Measurements from ENCODE around the gene BHLHE40.

Gene BHLHE40

DNA sequence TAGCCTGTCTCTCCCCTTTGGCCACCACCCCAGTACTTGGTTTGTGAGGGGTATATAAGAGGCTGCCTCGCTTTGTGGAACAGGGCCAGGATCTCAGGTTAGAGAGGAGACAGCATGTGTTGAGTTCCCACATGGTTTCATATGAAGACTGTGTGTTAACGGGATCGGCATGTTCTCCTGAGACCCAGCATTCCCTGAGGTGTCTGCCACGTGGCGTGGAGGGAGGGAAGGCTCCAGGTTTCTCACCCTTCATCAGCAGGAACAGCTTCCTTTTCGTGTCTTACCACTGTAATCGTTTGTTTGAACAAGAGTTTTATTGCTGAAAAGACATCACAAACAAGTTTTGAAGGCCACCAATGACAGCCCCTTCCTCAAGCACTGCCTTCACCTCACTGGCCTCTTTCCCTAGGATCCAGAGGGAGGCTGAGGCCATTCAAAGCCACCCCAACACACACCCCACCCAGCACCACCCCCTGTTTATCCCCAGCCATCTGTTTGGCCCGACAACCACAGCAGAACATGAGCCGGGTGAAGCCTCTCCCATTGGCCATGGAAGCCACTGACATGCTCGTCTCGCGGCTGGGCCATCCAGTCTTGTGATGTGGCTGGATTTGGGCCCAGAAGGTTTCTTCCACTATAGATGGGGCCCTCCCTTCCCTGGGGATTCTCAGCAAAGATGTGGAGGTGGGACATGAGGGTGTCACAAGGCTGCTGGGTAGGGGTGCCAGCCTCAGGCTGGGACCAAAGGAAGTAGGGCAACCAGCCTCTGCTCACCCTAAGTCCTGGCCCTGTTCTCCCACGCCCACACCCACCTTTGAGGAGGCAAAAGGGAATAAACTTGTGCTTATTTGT, 10.0 kb downstream of the BHLHE40 start:
- DNase-seq (ENCODE audit: low read depth) = no peak
- TF ChIP-seq, protein P1, sequence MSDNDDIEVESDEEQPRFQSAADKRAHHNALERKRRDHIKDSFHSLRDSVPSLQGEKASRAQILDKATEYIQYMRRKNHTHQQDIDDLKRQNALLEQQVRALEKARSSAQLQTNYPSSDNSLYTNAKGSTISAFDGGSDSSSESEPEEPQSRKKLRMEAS (IDR thresholded peaks at IDR 0.05; ENCODE audit: low read depth, low read length) = no peak
- TF ChIP-seq, protein P2, sequence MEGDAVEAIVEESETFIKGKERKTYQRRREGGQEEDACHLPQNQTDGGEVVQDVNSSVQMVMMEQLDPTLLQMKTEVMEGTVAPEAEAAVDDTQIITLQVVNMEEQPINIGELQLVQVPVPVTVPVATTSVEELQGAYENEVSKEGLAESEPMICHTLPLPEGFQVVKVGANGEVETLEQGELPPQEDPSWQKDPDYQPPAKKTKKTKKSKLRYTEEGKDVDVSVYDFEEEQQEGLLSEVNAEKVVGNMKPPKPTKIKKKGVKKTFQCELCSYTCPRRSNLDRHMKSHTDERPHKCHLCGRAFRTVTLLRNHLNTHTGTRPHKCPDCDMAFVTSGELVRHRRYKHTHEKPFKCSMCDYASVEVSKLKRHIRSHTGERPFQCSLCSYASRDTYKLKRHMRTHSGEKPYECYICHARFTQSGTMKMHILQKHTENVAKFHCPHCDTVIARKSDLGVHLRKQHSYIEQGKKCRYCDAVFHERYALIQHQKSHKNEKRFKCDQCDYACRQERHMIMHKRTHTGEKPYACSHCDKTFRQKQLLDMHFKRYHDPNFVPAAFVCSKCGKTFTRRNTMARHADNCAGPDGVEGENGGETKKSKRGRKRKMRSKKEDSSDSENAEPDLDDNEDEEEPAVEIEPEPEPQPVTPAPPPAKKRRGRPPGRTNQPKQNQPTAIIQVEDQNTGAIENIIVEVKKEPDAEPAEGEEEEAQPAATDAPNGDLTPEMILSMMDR (IDR thresholded peaks at IDR 0.05; ENCODE audit: low read depth, low read length) = no peak
- TF ChIP-seq POLR2A (IDR thresholded peaks at IDR 0.05; ENCODE audit: extremely low read depth, insufficient read length) = no peak
- TF ChIP-seq MYC (IDR thresholded peaks at IDR 0.05; ENCODE audit: low read depth, low read length) = no peak
- H3K4me3 ChIP-seq (ENCODE audit: low read depth, low read length) = no peak overlapping the region

DNA sequence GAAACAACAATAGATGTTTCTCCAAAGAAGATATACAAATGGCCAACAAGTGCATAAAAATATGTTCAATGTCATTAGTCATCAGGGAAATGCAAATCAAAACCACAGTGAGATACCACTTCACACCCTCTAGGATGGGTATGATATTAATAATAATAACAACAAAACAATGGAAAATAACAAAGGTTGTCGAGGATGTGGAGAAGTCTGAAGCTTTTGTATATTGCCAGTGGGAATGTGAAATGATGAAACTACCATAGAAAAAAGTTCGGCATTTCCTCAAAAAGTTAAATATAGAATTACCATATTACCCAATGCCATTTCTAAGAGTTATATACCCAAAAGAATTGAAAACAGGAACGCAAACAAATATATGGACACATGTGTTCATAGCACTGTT, 10.8 kb downstream of the BHLHE40 start:
- DNase-seq (ENCODE audit: low read depth) = no peak
- H3K4me3 ChIP-seq (ENCODE audit: low read depth, low read length) = no peak overlapping the region
- TF ChIP-seq MYC (IDR thresholded peaks at IDR 0.05; ENCODE audit: low read depth, low read length) (no peak), POLR2A (IDR thresholded peaks at IDR 0.05; ENCODE audit: extremely low read depth, insufficient read length) (no peak)
- TF ChIP-seq, protein P1 (IDR thresholded peaks at IDR 0.05; ENCODE audit: low read depth, low read length) = no peak
- TF ChIP-seq, protein P2 (IDR thresholded peaks at IDR 0.05; ENCODE audit: low read depth, low read length) = no peak

DNA sequence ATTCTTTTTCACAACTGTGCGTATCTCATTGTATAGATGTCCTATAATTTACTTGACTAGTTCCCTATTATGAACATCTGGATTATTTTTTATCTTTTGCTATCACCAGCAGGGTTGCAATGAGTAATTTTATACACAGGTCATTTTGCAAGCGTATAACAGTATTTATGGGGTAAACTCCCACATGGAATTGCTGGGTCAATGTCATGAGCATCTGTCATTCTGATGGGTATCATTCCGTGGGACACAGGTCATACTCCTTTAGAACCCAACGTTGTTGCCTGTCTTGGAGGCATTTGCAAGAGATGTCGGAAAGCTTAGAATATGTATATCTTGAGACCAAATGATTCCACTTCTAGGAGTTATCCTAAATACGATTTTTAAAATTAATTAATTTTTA, 12.9 kb downstream of the BHLHE40 start:
- no peak overlapping the region for H3K4me3 ChIP-seq (ENCODE audit: low read depth, low read length)
- no peak for DNase-seq (ENCODE audit: low read depth)
- TF ChIP-seq, protein P2 (IDR thresholded peaks at IDR 0.05; ENCODE audit: low read depth, low read length) = no peak
- TF ChIP-seq, protein P1 (IDR thresholded peaks at IDR 0.05; ENCODE audit: low read depth, low read length) = no peak
- TF ChIP-seq MYC (IDR thresholded peaks at IDR 0.05; ENCODE audit: low read depth, low read length) = no peak
- no peak for TF ChIP-seq POLR2A (IDR thresholded peaks at IDR 0.05; ENCODE audit: extremely low read depth, insufficient read length)

DNA sequence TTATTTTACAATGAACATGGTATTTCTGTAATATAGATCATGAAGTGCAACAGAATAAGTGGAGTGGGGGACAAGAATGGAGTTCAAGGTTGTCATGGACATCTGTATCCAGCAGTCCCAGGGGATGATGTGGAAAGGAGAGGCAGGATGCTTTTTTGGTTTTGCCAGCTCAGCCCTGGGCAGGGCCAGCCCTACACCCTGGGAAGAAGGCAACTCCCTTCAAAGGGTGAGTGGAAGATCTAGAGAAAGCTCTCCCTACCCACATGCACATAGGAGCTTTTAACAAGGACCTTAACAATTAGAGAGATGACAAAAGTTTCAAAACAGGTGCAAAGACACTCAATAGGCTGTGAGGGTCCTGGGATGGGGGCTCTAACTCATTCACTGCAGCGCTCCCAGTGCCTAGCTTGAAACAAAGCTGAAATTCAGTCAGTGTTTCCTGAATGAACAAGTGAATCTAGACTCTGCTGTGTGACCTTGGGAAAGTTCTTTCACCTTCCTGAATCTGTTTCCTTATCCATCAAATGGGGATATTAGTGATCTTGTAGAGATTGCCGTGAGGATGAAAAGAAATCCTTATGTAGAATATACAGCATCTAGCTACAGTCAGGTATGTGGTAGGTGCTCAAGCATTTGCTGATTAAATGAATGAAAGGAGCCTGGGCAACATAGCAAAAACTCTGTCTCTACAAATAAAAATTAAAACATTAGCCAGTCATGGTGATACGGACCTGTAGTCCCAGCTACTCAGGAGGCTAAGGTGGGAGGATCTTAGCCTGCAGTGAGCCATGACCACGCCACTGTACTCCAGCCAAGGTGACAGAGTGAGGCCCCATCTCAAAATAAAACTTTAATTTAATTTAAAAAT, 14.3 kb downstream of the BHLHE40 start:
- H3K4me3 ChIP-seq (ENCODE audit: low read depth, low read length) = no peak overlapping the region
- TF ChIP-seq MYC (IDR thresholded peaks at IDR 0.05; ENCODE audit: low read depth, low read length) = no peak
- TF ChIP-seq, protein P2 (IDR thresholded peaks at IDR 0.05; ENCODE audit: low read depth, low read length) = no peak
- TF ChIP-seq POLR2A (IDR thresholded peaks at IDR 0.05; ENCODE audit: extremely low read depth, insufficient read length) = no peak
- TF ChIP-seq, protein P1 (IDR thresholded peaks at IDR 0.05; ENCODE audit: low read depth, low read length) = no peak
- no peak for DNase-seq (ENCODE audit: low read depth)

DNA sequence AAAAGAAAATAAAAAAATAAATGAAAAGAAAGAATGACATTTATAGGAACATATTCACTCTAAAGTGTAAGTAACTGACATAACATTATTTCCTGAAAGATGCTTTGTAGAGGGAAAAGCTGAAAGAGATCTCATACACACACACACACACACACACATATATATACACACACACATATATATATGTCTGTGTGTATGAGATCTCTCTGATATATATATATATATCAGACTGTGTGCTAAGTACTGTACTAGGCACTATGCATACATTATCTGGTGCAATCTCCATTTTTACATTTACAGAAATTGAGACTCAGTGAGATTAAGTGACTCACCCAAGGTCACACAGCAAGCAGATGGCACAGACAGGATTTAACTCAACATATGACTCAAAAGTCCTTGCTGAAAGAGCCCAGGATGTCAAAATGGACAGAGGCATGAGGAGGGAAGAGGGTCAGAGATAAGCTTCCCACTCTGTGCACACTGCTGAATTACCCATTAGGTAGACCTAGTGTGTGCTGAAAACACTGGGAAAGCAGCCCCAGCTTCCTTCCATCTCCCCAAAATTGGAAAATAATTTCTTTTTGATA, 15.0 kb downstream of the BHLHE40 start:
- no peak overlapping the region for H3K4me3 ChIP-seq (ENCODE audit: low read depth, low read length)
- TF ChIP-seq, protein P1 (IDR thresholded peaks at IDR 0.05; ENCODE audit: low read depth, low read length) = no peak
- TF ChIP-seq POLR2A (IDR thresholded peaks at IDR 0.05; ENCODE audit: extremely low read depth, insufficient read length) = no peak
- TF ChIP-seq MYC (IDR thresholded peaks at IDR 0.05; ENCODE audit: low read depth, low read length) = no peak
- TF ChIP-seq, protein P2 (IDR thresholded peaks at IDR 0.05; ENCODE audit: low read depth, low read length) = no peak
- no peak for DNase-seq (ENCODE audit: low read depth)
